HFFc6 (cell line): ENCODE measurements around the gene TEDC2. TPM values are rescaled to one million over a fixed set of nuclear protein-coding genes. Genes with fewer than 3 reads are reported as not detected.
A peak's percentile ranks its signal among the peaks of the same experiment; 100 is the strongest.

Experiments
- DNase-seq: peaks from one replicate; pipeline ENCODE4 v3.0.0-alpha.2; 2018
- H3K27ac Mint-ChIP-seq: 2 replicates; pipeline ENCODE4 v1.8.0; 2020; ENCODE audit warnings: mild to moderate bottlenecking, mixed read lengths
- H3K27me3 Mint-ChIP-seq: 2 replicates; pipeline ENCODE4 v1.8.0; 2021; ENCODE audit warnings: mild to moderate bottlenecking, moderate library complexity, mixed read lengths; ENCODE audit not compliant: insufficient read depth
- H3K36me3 Mint-ChIP-seq: 2 replicates; pipeline ENCODE4 v1.8.0; 2021; ENCODE audit warnings: low read depth, mixed read lengths
- H3K4me1 Mint-ChIP-seq: 2 replicates; pipeline ENCODE4 v1.8.0; 2020; ENCODE audit warnings: low read depth, mixed read lengths
- H3K4me3 Mint-ChIP-seq: 2 replicates; pipeline ENCODE4 v1.8.0; 2020; ENCODE audit warnings: mild to moderate bottlenecking, moderate library complexity, mixed read lengths
- H3K9me3 Mint-ChIP-seq: 2 replicates; pipeline ENCODE4 v1.8.0; 2020; ENCODE audit warnings: mild to moderate bottlenecking, mixed read lengths
- long read RNA-seq: library from polyadenylated mRNA; unstranded; transcript quantifications from one replicate; pipeline ENCODE4 v2.0.0, GENCODE V29; 2019
- total RNA-seq, 6 experiments: library from RNA; stranded (reverse); fragmentation: NEBNext Ultra II Directional; extraction: Animal tissue kit (Norgen Biotek cat#: 25700); gene quantifications; 2 replicates in 1 of 6; 3 replicates in 5 of 6; pipeline ENCODE4 v1.2.3, GENCODE V29; 2021
- TF ChIP-seq, protein P1 (sequence below): fragments of 200-600 bp; sonication (generic); IDR thresholded peaks from 2 replicates; pipeline ENCODE4 v1.5.0; 2021; ENCODE audit warnings: antibody characterized with exemption, mild to moderate bottlenecking

Gene TEDC2, protein sequence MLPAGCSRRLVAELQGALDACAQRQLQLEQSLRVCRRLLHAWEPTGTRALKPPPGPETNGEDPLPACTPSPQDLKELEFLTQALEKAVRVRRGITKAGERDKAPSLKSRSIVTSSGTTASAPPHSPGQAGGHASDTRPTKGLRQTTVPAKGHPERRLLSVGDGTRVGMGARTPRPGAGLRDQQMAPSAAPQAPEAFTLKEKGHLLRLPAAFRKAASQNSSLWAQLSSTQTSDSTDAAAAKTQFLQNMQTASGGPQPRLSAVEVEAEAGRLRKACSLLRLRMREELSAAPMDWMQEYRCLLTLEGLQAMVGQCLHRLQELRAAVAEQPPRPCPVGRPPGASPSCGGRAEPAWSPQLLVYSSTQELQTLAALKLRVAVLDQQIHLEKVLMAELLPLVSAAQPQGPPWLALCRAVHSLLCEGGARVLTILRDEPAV
- 1 to 10 TPM; 3.6 to 8.3 (median 8.0) TPM for total RNA-seq
- long read RNA-seq, partial matches to known transcripts = 0 of 3 reads
- long read RNA-seq, other reads (novel, unspliced or antisense) = 1 of 3 reads

DNA sequence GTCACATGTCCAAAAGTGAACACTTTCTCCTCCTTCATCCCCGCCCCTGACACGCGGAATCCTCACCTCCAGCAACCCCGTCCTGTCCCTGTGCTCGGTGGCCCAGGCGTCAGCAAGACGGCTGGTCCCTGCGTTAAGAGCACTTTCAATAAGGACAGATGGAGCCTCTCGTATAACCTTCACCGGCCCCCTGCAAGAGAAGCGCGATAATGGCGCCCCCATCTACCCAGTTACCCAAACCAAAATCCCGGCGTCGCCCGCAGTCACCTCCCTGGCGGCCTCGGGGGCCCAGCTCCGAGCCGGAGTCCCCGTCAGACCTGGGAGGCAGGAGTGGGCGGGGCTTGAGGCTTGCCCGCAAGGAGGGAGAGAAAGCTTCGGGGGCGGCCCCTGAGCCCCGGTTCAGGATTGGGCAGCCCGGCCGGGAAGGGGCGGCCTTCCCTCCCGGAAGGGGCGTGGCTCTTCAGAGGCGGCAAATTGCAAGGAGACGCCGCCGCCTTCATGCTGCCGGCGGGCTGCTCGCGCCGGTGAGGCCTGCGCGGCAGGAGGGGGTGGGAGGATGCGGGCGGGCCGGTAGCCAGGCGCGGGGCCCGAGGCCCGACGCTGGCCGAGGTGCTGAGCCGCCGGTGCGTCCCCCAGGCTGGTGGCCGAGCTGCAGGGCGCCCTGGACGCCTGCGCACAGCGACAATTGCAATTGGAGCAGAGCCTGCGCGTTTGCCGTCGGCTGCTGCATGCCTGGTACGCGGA lies at the start of gene TEDC2:
Gene TEDC2, plus strand, starts transcription at position 463 of the 744 bp plus-strand sequence. Its CDS starts 36 bp downstream, at position 499.
- H3K36me3 Mint-ChIP-seq = no peaks in the 10 kb centered on the region; the same call in 1 of the 2 replicates
- peak within 1 kb of the TSS; percentile 88 for H3K4me3 Mint-ChIP-seq
- no peaks in the 10 kb centered on the region for H3K9me3 Mint-ChIP-seq
- H3K4me1 Mint-ChIP-seq = peaks cover 13% of the 10 kb centered on the region
- peaks cover 6% of the 10 kb centered on the region for H3K27me3 Mint-ChIP-seq
- TF ChIP-seq, protein P1, sequence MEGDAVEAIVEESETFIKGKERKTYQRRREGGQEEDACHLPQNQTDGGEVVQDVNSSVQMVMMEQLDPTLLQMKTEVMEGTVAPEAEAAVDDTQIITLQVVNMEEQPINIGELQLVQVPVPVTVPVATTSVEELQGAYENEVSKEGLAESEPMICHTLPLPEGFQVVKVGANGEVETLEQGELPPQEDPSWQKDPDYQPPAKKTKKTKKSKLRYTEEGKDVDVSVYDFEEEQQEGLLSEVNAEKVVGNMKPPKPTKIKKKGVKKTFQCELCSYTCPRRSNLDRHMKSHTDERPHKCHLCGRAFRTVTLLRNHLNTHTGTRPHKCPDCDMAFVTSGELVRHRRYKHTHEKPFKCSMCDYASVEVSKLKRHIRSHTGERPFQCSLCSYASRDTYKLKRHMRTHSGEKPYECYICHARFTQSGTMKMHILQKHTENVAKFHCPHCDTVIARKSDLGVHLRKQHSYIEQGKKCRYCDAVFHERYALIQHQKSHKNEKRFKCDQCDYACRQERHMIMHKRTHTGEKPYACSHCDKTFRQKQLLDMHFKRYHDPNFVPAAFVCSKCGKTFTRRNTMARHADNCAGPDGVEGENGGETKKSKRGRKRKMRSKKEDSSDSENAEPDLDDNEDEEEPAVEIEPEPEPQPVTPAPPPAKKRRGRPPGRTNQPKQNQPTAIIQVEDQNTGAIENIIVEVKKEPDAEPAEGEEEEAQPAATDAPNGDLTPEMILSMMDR = no peak
- H3K27ac Mint-ChIP-seq = peak within 1 kb of the TSS; percentile 70
- DNase-seq = peak; percentile 84

DNA sequence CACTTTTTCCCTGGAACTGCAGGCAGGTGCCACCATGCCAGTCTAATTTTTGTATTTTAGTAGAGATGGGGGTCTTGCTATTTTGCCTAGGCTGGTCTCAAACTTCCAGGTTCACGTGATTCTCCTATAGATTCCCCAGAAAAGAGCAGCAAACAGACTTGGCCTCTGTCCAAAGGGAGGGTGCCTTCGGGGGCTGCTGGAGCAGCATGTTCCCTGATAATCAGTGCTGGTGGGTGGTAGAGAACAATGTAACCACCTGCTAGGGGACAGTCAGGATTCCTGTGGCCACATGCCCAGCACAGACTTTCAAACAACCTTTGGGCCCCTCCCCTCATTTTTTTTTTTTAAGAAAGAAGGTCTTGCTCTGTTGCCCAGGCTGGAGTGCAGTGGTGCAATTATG lies 44.8 kb upstream of the TEDC2 start:
- no peak overlapping the region for H3K4me3 Mint-ChIP-seq

DNA sequence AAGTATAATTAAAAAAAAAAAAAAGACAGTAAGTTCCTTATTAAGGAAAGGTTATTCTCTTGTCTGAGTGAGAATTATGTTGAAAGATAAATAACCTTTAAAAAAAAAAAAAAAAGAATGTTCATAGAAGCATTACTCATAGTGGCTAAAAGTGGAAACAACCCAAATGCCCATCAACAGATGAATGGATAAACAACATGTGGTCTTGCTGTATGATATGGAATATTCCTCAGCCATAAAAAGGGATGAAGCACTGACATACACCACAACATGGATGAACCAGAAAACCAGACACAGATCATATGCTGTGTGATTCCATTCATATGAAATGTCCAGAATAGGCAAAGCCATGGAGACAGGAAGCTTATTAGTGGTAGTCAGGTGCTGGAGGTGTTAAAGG lies 39.9 kb upstream of the TEDC2 start:
- Mint-ChIP-seq H3K9me3 (no peaks in the 10 kb centered on the region), H3K4me1 (peaks cover 13% of the 10 kb centered on the region), H3K27ac (no peak overlapping the region), H3K36me3 (no peaks in the 10 kb centered on the region), H3K4me3 (no peak overlapping the region), H3K27me3 (peaks cover 7% of the 10 kb centered on the region)
- TF ChIP-seq, protein P1 = no peak
- DNase-seq = no peak

More for the DNA sequence above, 44.8 kb upstream of the TEDC2 start:
- Mint-ChIP-seq H3K27me3 (peaks cover 5% of the 10 kb centered on the region), H3K4me1 (peaks cover 10% of the 10 kb centered on the region), H3K36me3 (no peaks in the 10 kb centered on the region), H3K27ac (no peak overlapping the region), H3K9me3 (no peaks in the 10 kb centered on the region)
- TF ChIP-seq, protein P1 = no peak
- DNase-seq = no peak

DNA sequence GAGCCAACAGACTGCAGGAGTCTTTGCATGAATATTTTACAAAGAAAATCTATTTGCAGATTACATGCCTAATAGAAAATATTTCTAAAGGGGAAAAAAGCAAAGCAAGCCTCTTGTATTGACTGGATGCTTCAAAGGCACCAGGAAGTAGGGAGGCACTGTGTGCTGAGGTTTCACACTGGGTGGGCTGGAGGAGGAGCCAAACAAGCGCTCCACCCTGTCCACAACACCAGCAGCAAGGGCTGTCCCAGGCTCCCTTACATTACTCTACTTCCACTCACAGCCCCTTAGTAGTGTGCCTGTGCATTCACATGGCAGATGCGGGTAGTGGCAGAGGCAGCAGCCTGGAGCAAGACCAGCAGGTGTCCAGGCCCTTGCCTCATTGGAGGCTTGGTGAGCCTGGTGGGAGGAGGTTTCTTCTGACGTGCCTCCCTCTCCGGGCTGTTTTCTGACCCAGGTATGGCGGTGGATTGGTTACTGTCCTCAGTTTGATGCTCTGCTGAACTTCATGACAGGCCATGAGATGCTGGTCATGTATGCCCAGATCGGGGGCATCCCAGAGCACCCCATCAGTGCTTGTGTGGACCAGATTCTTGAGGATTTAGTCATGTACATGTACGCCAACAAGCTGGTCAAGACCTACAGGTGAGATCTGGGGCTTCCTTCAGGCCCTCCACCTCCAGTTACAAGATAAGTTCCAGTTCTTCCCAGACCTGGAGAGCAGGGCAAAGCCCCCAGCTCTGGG lies 37.6 kb upstream of the TEDC2 start:
- peaks cover 5% of the 10 kb centered on the region for H3K27me3 Mint-ChIP-seq
- TF ChIP-seq, protein P1 = no peak
- H3K4me3 Mint-ChIP-seq = no peak overlapping the region
- H3K9me3 Mint-ChIP-seq = no peaks in the 10 kb centered on the region
- H3K4me1 Mint-ChIP-seq = peaks cover 8% of the 10 kb centered on the region; the same call in 1 of the 2 replicates
- no peak overlapping the region for H3K27ac Mint-ChIP-seq
- no peaks in the 10 kb centered on the region for H3K36me3 Mint-ChIP-seq
- DNase-seq = no peak
